H1 (cell line): ENCODE data around the gene ATP5F1A. TPM values are rescaled to one million over a fixed set of nuclear protein-coding genes. Genes with fewer than 3 reads are reported as not detected.

Experiments used
- ATF3 ChIP-seq: IDR thresholded peaks from 2 replicates; pipeline ENCODE4 v1.6.1; 2011; ENCODE audit warnings: low read depth, mild to moderate bottlenecking, low read length; ENCODE audit not compliant: insufficient read depth
- E2F6 ChIP-seq: IDR thresholded peaks from 2 replicates; pipeline ENCODE4 v1.6.1; 2012; ENCODE audit warnings: inconsistent platforms
- MAFK ChIP-seq: IDR thresholded peaks from 2 replicates; pipeline ENCODE4 v1.6.1; 2012; ENCODE audit warnings: low read depth, mild to moderate bottlenecking, improper control_type of control experiment, low read length
- TAF1 ChIP-seq: IDR thresholded peaks from 2 replicates; pipeline ENCODE4 v1.6.1; 2011; ENCODE audit warnings: mild to moderate bottlenecking, low read depth, low read length
- TCF12 ChIP-seq: IDR thresholded peaks from 2 replicates; pipeline ENCODE4 v1.6.1; 2011; ENCODE audit warnings: low read depth, mild to moderate bottlenecking, low read length
- polyA plus RNA-seq, 7 experiments: library from polyadenylated mRNA; depleted of rRNA in 3 of 7; stranded (reverse) in 5 of 7; unstranded in 2 of 7; fragments of >200 nt in 5 of 7; fragments of 200-250 nt in 2 of 7; gene quantifications; 1 replicate in 5 of 7; 2 replicates in 1 of 7; 4 replicates in 1 of 7; pipeline versions ENCODE4 v1.2.1 to v1.2.3, GENCODE V29; 2011 to 2013; ENCODE audit warnings: missing spikeins in 2 of 7, mixed read lengths in 2 of 7
- total RNA-seq: library from RNA; stranded (reverse); fragmentation: NEBNext Ultra II Directional; extraction: Animal tissue kit (Norgen Biotek cat#: 25700); gene quantifications from 2 replicates; pipeline ENCODE4 v1.2.1, GENCODE V29; 2021

ATP5F1A gene
- total and polyA plus RNA-seq, 2 of the 8 experiments (the other 6 are each of a cell fraction or from before 2014, with no cell fraction given): 685 to 970 TPM

- TF ChIP-seq TCF12 (no peak), E2F6 (no peak), TAF1 (no peak), MAFK (no peak), ATF3 (no peak)
Observed at GRCh38 chr18:46053368-46054095, 44.6 kb downstream of the ATP5F1A start (continued).
